ENCODE data around the gene UNC5C.

The UNC5C gene

DNA sequence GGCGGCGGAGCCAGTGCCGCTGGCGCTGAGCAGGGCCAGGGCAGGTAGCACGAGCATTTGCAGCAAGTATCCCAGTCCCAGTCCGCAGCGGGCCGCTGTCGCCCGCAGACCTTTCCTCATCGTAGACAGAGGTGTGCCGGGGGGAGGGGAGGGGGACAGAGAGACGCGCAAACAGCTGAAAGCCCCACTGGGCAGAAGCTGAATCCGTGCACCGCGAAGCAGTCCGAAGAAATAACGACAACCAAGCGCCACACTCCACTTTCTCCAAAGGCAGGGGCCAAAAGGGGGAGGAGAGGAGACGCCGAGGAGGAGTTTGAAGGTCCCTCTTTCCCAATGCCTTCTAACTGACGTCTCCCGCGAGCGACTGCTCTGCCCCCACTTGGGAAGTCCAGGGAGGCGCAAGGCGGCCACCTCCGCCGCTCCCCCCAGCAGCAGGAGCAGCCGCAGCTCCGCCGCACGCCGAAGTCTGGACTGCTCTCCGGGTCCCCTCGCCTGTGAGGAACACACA lies at the start of gene UNC5C:
TSS of gene UNC5C (minus strand) at position 236 of the 508 bp plus-strand sequence.
- DNase-seq = no peak

DNA sequence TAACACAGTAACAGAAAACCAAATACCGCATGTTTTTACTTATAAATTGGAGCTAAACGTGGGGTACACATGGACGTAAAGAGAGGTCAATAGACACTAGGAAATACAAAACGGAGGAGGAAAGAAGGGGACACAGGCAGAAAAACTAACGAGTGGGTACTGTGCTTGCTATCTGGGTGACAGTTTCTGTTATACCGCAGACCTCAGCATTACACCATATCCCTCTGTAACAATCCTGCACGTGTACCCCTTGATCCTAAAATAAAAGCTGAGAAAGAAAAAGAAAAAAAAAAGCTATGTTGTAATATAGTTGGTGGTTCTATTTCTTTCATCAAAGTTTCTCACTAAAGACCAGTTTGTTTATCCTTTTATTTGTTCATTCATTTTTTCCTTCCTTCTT lies 47.9 kb upstream of the UNC5C start:
- no peak for DNase-seq

- DNase-seq = no peak
Measured at GRCh38 chr4:95594629-95595028, 45.9 kb upstream of the UNC5C start.

- DNase-seq = no peak
Measured at GRCh38 chr4:95594013-95594412, 45.2 kb upstream of the UNC5C start.

GRCh38 chr4:95591278-95591677 lies 42.5 kb upstream of the UNC5C start:
- DNase-seq = no peak

GRCh38 chr4:95590615-95591014 lies 41.8 kb upstream of the UNC5C start:
- DNase-seq = no peak

DNA sequence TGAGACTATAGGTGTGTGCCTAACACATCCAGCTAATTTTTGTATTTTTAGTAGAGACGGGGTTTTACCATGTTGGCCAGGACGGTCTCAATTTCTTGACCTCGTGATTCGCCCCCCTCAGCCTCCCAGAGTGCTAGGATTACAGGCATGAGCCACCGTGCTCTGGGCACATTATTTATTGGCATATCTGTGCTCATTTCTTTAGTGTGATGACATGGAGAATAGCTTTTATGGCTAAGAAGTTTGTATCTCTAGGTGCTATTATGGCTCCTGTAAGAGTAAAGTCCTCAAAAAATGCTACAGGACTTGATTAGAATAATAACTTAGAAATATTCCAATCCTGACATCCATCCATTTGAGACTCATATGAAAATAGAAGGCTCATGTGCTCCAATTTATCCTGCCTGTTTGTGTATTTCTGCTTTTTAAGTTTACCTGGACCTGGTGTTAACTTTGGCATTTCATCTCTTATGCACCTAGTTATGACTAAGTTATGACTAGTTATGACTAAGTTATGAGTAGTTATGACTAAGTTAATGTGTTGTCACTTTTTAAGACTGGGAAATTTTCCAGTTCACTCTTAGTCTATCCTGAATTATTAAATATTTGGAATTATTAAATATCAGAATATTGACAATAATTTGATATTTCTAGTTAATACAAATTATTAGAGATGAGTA lies 36.4 kb upstream of the UNC5C start:
- DNase-seq = no peak

- DNase-seq = no peak
Measured at GRCh38 chr4:95580226-95580625, 31.5 kb upstream of the UNC5C start.

DNA sequence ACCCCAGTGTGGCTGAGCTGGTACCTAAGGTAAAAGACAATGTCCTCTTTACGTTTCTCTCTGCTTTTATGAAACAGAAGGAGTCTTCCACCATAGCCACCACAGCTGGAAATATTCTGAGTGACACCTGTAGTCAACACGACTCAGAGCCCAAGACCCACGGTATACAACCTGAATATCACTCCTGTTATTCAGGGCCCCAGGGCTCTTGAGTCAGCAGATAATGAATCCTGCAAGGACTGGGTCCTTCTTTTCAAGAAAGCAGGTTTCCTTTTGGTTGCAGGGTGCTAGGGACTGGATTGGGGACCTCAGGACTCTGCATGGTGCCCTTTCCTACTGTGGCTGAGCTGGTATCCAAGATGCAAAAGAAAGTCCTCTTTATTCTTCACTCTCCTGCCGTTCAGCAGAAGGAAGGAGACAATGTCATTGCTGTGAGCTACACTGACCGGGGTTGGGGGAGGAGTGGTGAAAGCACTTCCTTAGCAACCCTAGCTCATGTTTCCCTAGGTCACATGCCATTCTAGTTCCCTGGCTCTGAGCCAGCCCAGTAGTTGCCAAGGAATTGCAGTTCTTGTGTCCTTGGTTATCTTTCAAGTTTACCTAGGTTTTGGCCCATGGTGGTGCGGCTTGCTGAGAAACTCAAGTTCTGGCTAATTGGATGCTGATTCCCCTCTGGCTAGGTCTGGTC lies 23.7 kb upstream of the UNC5C start:
- no peak for DNase-seq

DNA sequence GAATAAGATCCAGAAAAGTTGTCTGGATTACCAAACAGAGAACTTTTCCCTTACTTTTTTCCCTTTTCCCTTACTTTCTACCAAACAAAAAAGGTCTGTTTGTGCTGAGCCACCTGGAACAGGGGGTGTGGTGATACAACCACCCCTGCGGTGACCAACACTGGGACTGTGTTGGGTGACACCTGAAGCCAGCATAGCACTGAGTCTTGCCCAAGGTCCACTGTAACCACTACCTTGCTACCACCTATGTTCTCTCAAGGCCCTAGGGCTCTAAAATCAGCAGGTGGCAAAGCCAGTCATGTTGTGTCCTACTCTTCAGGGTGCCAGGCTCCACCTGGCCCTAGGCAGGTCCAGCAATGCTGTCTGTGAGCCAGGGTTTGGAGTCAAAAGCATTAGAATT lies 22.8 kb upstream of the UNC5C start:
- DNase-seq = no peak

- DNase-seq = no peak
Measured at GRCh38 chr4:95563638-95564337, 15.0 kb upstream of the UNC5C start.

GRCh38 chr4:95560774-95561173 lies 12.0 kb upstream of the UNC5C start:
- DNase-seq = no peak

- no peak for DNase-seq
Measured at GRCh38 chr4:95556207-95556859, 7.6 kb upstream of the UNC5C start.

DNA sequence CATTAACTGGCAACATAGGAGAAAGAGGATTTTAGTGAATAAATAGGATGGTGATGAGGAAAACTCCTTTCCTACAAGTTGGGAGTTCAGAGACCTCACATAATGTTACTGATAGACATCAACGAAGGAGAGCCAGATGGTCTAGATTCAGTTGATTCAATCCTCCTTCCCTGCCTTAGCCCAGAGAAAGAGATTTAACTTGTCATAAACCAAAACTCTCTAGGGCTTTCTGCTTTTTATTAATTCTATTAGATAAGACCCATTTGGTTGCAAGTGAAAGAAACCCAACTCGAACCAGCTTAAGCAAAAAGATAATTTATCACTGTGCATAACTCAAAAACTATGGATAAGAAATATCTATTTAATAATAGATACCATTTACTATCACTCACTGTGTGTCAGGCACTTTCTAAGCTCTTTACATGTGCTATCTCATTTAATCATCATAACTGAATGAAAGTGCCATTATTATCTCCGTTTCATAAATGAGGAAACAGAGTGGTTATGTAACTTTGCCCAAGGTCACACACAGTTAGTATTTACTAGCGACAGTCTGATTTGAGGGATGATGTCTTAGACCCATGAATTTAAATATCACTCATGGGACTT lies 4.3 kb upstream of the UNC5C start:
- no peak for DNase-seq

- DNase-seq = no peak
Measured at GRCh38 chr4:95551653-95552052, 2.9 kb upstream of the UNC5C start.

DNA sequence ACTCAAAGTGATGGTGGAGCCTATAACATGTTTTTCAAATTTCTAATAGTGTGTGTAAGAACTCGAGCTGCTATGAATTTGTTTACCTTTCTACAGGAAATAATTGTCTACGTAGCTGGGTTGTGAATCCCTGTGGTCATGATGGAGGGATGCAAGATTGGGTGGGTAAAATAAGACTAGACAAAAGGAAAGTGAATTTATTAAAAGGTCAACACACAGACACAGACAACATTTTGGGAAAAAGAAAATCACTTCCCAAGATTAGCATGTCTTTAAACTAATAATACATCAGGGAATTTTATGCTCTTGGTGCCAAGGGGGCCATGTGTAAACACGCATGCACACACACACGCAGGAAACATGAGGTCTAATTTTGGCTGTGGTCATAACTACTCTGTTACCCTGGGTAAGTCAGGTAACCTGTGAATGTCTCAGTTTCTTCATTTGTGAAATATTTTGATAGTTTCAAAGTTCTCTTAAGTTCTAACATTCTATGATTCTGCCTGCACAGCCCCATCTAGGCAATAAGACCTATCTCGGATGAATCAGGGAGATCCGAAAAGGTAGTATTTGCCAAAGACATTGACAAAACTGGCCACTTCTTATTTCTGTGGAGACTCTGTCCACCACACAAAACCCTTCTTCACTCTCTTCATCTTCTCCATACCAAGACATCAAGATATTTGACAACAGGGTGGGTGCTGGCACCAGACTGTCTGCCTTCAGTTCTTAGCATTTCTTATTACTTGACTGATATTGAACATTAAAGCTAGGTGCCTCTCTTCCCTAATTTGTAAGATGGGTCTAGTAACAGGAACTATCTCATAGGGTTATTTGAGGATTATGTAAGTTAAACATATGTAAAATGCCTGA lies 1.6 kb upstream of the UNC5C start:
- no peak for DNase-seq

GRCh38 chr4:95549246-95550114 lies 707 bp upstream of the UNC5C start:
- DNase-seq = no peak

DNA sequence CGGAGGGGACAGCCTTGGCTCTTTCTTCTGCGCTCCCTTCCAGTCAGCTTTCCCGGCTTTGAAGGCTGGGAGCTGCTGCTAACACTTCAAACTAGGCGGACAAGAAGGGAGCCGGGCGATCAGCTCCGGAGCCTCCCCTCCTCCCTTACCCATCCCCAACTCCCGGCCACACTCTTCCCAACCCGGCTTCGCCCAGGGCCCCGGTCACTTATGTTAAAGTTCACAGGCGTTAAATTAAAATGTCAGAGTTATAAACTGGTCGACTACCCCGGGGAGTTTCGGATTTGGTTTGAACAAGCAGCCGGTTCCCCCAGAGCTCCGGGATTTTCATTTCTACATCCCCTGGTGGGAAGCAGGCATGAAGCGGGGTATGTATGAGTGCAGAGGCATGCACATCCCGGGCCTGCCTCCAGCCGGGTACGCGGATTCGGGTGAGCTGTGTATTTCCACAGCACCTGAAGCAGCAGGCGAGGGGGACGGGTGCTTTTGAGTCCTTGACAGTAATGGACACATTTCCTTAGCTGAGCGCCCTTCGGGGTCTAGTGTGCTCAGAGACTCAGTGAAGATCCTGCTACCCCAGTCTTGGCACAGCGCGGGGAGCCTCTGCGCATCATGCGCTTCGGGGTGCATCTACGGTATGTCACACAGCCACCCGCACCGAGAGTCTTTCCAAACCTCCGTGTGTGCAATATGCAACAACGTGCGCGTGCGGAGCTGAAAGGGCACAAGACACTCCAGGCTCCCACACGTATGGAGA lies 880 bp downstream of the UNC5C start:
- DNase-seq = no peak

DNA sequence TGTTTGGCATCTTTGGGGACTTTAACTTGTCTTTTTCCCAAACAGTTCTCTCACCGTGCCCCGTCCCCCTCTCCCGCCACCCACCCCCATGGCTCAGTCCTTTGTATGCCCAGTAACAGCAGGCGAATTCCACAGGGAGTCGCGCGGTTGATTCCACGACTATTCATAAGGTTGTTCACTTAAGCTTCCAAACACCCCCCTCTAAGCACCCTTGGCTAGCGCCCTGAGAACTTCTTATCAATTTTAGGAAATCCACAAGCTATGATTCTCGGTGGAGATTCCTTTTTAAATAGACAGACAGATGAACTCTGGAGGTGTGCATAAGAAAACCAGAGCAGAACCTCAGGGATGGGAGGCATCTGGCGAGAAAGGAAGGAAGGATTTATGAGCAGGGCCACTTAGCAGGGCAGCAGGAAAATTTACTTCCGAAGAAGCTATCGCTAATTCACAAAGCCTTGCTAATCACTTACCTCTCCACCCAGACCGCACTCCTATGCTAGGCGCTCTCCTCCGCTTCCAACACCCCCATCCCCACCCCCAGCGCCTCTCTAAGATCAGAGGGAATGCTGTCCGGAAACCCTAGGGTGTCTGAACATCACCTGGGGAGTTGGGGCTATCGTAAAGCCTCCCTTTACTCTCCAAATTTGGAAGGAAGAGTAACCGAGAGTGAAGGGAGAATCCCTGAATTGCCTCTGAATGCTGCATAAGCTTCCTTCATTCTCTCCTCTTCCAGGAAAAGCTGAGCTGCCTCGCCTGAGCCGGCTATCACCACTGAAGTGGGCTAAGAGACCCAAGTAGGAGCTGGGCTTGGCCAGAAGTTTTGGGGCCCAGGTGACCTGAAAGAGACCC lies 1.7 kb downstream of the UNC5C start:
- DNase-seq = no peak
